WTC11 (cell line): ENCODE data around the gene STK10. TPM values are rescaled to one million over a fixed set of nuclear protein-coding genes. Genes with fewer than 3 reads are reported as not detected.

ENCODE experiments used
- ATAC-seq: fragments of 200-7000 bp; cut with Tn5 transposase; 2 replicates; pipeline ENCODE4 v1.10.0; 2021; ENCODE audit warnings: mild to moderate bottlenecking, moderate library complexity
- CTCF ChIA-PET: fragments of 300-600 bp; sonication (Branson Sonifier 250); formaldehyde crosslinking; loops from one replicate; lab custom pipeline; 2021; ENCODE audit warnings: antibody characterized with exemption; lab: Charles Lee
- POLR2A ChIA-PET: fragments of 350-600 bp; sonication (Branson Sonifier 250); formaldehyde crosslinking; loops from one replicate; lab custom pipeline; 2021; ENCODE audit warnings: antibody characterized with exemption; lab: Charles Lee
- DNase-seq: peaks from one replicate; pipeline ENCODE4 v3.0.0; 2021; ENCODE audit warnings: low spot score
- H3K27ac Mint-ChIP-seq: 2 replicates; pipeline ENCODE4 v1.8.0; 2021; ENCODE audit warnings: mixed read lengths
- H3K27me3 Mint-ChIP-seq: 2 replicates; pipeline ENCODE4 v1.8.0; 2021; ENCODE audit warnings: low read depth, mild to moderate bottlenecking, moderate library complexity, mixed read lengths
- H3K36me3 Mint-ChIP-seq: 2 replicates; pipeline ENCODE4 v1.8.0; 2021; ENCODE audit warnings: mixed read lengths
- H3K4me1 Mint-ChIP-seq: 2 replicates; pipeline ENCODE4 v1.8.0; 2022; ENCODE audit warnings: mixed read lengths
- H3K4me3 Mint-ChIP-seq: 2 replicates; pipeline ENCODE4 v1.8.0; 2021; ENCODE audit warnings: mild to moderate bottlenecking, moderate library complexity, mixed read lengths
- H3K9me3 Mint-ChIP-seq: 2 replicates; pipeline ENCODE4 v1.8.0; 2021; ENCODE audit warnings: mixed read lengths
- AFF4 ChIP-seq: sonication (generic); formaldehyde crosslinking; IDR thresholded peaks from 2 replicates; pipeline ENCODE4 v1.8.1; 2023; ENCODE audit warnings: mild to moderate bottlenecking, missing genetic modification reagents, borderline replicate concordance
- AR ChIP-seq: fragments of 250-450 bp; sonication (Bioruptor Pico); IDR thresholded peaks from 2 replicates; pipeline ENCODE4 v1.9.0; 2021; ENCODE audit warnings: mild to moderate bottlenecking
- ATF3 ChIP-seq: sonication (generic); formaldehyde crosslinking; conservative IDR thresholded peaks from 2 replicates; pipeline ENCODE4 v1.8.1; 2022; ENCODE audit warnings: mild to moderate bottlenecking, missing genetic modification reagents
- CBFB ChIP-seq: sonication (generic); formaldehyde crosslinking; IDR thresholded peaks from 2 replicates; pipeline ENCODE4 v1.8.1; 2022; ENCODE audit warnings: mild to moderate bottlenecking, low read depth, missing genetic modification reagents
- CREB1 ChIP-seq: sonication (generic); formaldehyde crosslinking; IDR thresholded peaks from 2 replicates; pipeline ENCODE4 v1.8.0; 2023; ENCODE audit warnings: mild to moderate bottlenecking, missing genetic modification reagents
- E2F1 ChIP-seq: sonication (generic); formaldehyde crosslinking; IDR thresholded peaks from 2 replicates; pipeline ENCODE4 v1.8.0; 2022; ENCODE audit warnings: mild to moderate bottlenecking, missing genetic modification reagents
- ETV6 ChIP-seq: sonication (generic); formaldehyde crosslinking; IDR thresholded peaks from 2 replicates; pipeline ENCODE4 v1.8.1; 2022; ENCODE audit warnings: mild to moderate bottlenecking, missing genetic modification reagents
- FOXJ3 ChIP-seq: sonication (generic); formaldehyde crosslinking; IDR thresholded peaks from 2 replicates; pipeline ENCODE4 v1.9.0; 2021; ENCODE audit warnings: missing genetic modification reagents, mild to moderate bottlenecking, borderline replicate concordance
- FOXP1 ChIP-seq: sonication (generic); formaldehyde crosslinking; IDR thresholded peaks from 2 replicates; pipeline ENCODE4 v1.8.0; 2022; ENCODE audit warnings: missing genetic modification reagents, mild to moderate bottlenecking, moderate library complexity, borderline replicate concordance
- JAZF1 ChIP-seq: fragments of 250-450 bp; sonication (Bioruptor Pico); IDR thresholded peaks from 2 replicates; pipeline ENCODE4 v1.9.0; 2021; ENCODE audit warnings: moderate library complexity, mild to moderate bottlenecking, inconsistent platforms
- JUN ChIP-seq: sonication (generic); formaldehyde crosslinking; IDR thresholded peaks from 2 replicates; pipeline ENCODE4 v1.8.0; 2023; ENCODE audit warnings: mild to moderate bottlenecking, missing genetic modification reagents
- MYBL2 ChIP-seq: sonication (generic); formaldehyde crosslinking; IDR thresholded peaks from 2 replicates; pipeline ENCODE4 v1.8.1; 2023; ENCODE audit warnings: mild to moderate bottlenecking, moderate library complexity, missing genetic modification reagents
- PRDM15 ChIP-seq: sonication (generic); formaldehyde crosslinking; IDR thresholded peaks from 2 replicates; pipeline ENCODE4 v1.8.0; 2022; ENCODE audit warnings: missing genetic modification reagents
- RELA ChIP-seq: sonication (generic); formaldehyde crosslinking; IDR thresholded peaks from 2 replicates; pipeline ENCODE4 v1.8.1; 2022; ENCODE audit warnings: missing genetic modification reagents, mild to moderate bottlenecking, borderline replicate concordance
- RORB ChIP-seq: fragments of 250-450 bp; sonication (Bioruptor Pico); IDR thresholded peaks from 2 replicates; pipeline ENCODE4 v1.9.0; 2021; ENCODE audit warnings: mild to moderate bottlenecking
- SMAD4 ChIP-seq: sonication (generic); formaldehyde crosslinking; IDR thresholded peaks from 2 replicates; pipeline ENCODE4 v1.8.0; 2022; ENCODE audit warnings: mild to moderate bottlenecking, missing genetic modification reagents
- TCF7 ChIP-seq: sonication (generic); formaldehyde crosslinking; IDR thresholded peaks from 2 replicates; pipeline ENCODE4 v1.8.0; 2022; ENCODE audit warnings: mild to moderate bottlenecking, low read depth, missing genetic modification reagents, moderate library complexity
- USF1 ChIP-seq: sonication (generic); formaldehyde crosslinking; IDR thresholded peaks from 2 replicates; pipeline ENCODE4 v1.8.0; 2022; ENCODE audit warnings: mild to moderate bottlenecking, missing genetic modification reagents
- ZNF263 ChIP-seq: sonication (generic); formaldehyde crosslinking; IDR thresholded peaks from 2 replicates; pipeline ENCODE4 v1.8.1; 2022; ENCODE audit warnings: low read depth, mild to moderate bottlenecking, moderate library complexity, missing genetic modification reagents
- ZNF317 ChIP-seq: sonication (generic); formaldehyde crosslinking; IDR thresholded peaks from 2 replicates; pipeline ENCODE4 v1.8.1; 2023; ENCODE audit warnings: low read depth, mild to moderate bottlenecking, moderate library complexity, missing genetic modification reagents, borderline replicate concordance
- ZNF416 ChIP-seq: fragments of 250-450 bp; sonication (Bioruptor Pico); IDR thresholded peaks from 2 replicates; pipeline ENCODE4 v1.9.0; 2021; ENCODE audit warnings: mild to moderate bottlenecking, inconsistent platforms
- total RNA-seq: library from RNA; stranded (reverse); gene quantifications from 3 replicates; pipeline ENCODE4 v1.2.3, GENCODE V29; 2021

The STK10 gene
- total RNA-seq, 1 experiment from 2014 or later, result 20.5 TPM

GRCh38 chr5:172043865-172044264 lies 144.2 kb downstream of the STK10 start:
- ChIA-PET POLR2A (no interaction called here), CTCF (interaction anchor here (1.8 to 2.0 kb wide), 2 partner anchors 16 to 36 kb away, joined by 6 to 8 read pairs; no protein-coding TSS in a partner anchor)
- Mint-ChIP-seq H3K27ac (no peak overlapping the region), H3K36me3 (peaks cover under 1% of the 10 kb centered on the region), H3K27me3 (no peaks in the 10 kb centered on the region), H3K4me1 (peaks cover 21% of the 10 kb centered on the region), H3K4me3 (no peak overlapping the region), H3K9me3 (no peaks in the 10 kb centered on the region)
- DNase-seq (no peak), ATAC-seq (no peak)
- TF ChIP-seq ZNF317, result no peak
- no peak for TF ChIP-seq USF1
- TF ChIP-seq RORB (CRISPR knock-in tag), result no peak
- TF ChIP-seq CREB1 (CRISPR knock-in tag), result no peak
- no peak for TF ChIP-seq PRDM15 (CRISPR knock-in tag)
- no peak for TF ChIP-seq ATF3 (CRISPR knock-in tag)
- no peak for TF ChIP-seq JUN (CRISPR knock-in tag)
- no peak for TF ChIP-seq AR

GRCh38 chr5:172042183-172042582 lies 145.8 kb downstream of the STK10 start:
- peaks cover 8% of the 10 kb centered on the region; the same call in 1 of the 2 replicates for H3K36me3 Mint-ChIP-seq
- H3K27ac Mint-ChIP-seq, result no peak overlapping the region
- TF ChIP-seq RELA (CRISPR knock-in tag) (no peak), E2F1 (no peak), JAZF1 (CRISPR knock-in tag) (no peak), ZNF263 (CRISPR knock-in tag) (no peak), SMAD4 (CRISPR knock-in tag) (no peak), FOXJ3 (no peak)
- H3K4me1 Mint-ChIP-seq, result peaks cover 10% of the 10 kb centered on the region
- no peaks in the 10 kb centered on the region for H3K27me3 Mint-ChIP-seq
- H3K9me3 Mint-ChIP-seq, result peaks cover 14% of the 10 kb centered on the region
- no peak overlapping the region for H3K4me3 Mint-ChIP-seq
- ATAC-seq, result no peak
- no peak for DNase-seq
- POLR2A ChIA-PET, result interaction anchor here (1.0 kb wide), 1 partner anchor 122 kb away, joined by 3 read pairs; no protein-coding TSS in a partner anchor
- CTCF ChIA-PET, result interaction anchor here (0.7 to 4.7 kb wide), 4 partner anchors 17 to 184 kb away, joined by 4 to 74 read pairs (median 8); no protein-coding TSS in a partner anchor

- Mint-ChIP-seq H3K4me3 (no peak overlapping the region), H3K27me3 (no peaks in the 10 kb centered on the region; the same call in 1 of the 2 replicates), H3K36me3 (peaks cover 8% of the 10 kb centered on the region; the same call in 1 of the 2 replicates), H3K9me3 (peaks cover 17% of the 10 kb centered on the region), H3K27ac (no peak overlapping the region), H3K4me1 (no peaks in the 10 kb centered on the region; the same call in 1 of the 2 replicates)
- no peak for ATAC-seq
- ChIA-PET CTCF (interaction anchor here (0.6 to 0.8 kb wide), 4 partner anchors 89 to 552 kb away, joined by 3 to 5 read pairs (median 4); no protein-coding TSS in a partner anchor), POLR2A (no interaction called here)
- DNase-seq, result no peak
- TF ChIP-seq ETV6 (CRISPR knock-in tag), result no peak
- no peak for TF ChIP-seq MYBL2 (CRISPR knock-in tag)
- TF ChIP-seq FOXP1, result no peak
- no peak for TF ChIP-seq RELA (CRISPR knock-in tag)
- no peak for TF ChIP-seq ZNF416 (CRISPR knock-in tag)
- TF ChIP-seq AFF4, result no peak
- no peak for TF ChIP-seq TCF7 (CRISPR knock-in tag)
- TF ChIP-seq CBFB (CRISPR knock-in tag), result no peak
These were observed 149.9 kb downstream of the STK10 start for GRCh38 chr5:172038167-172038566.
